MM.1S (cell line): Measurements from ENCODE around the gene HSP90AA1.

Source experiments
- DNase-seq: peaks from one replicate; pipeline ENCODE4 v3.0.0-alpha.2; 2015
- H2AFZ ChIP-seq: fragments of 300-600 bp; sonication (generic); 2 replicates; pipeline ENCODE4 v1.6.0; 2016; ENCODE audit warnings: antibody characterized with exemption, low read length
- H3F3A ChIP-seq: fragments of 300-600 bp; sonication (generic); 2 replicates; pipeline ENCODE4 v1.6.1; 2016; ENCODE audit warnings: mild to moderate bottlenecking, antibody characterized with exemption, low read length, moderate library complexity, mixed read lengths; ENCODE audit not compliant: insufficient read depth
- H3K27ac ChIP-seq: fragments of 300-600 bp; sonication (generic); 2 replicates; pipeline ENCODE4 v1.5.1; 2016; ENCODE audit warnings: mild to moderate bottlenecking, low read length
- H3K27me3 ChIP-seq: fragments of 300-600 bp; sonication (generic); replicated peaks from 2 replicates; pipeline ENCODE4 v1.6.0; 2016; ENCODE audit warnings: low read length; ENCODE audit not compliant: insufficient read depth
- H3K36me3 ChIP-seq: fragments of 300-600 bp; sonication (generic); replicated peaks from 2 replicates; pipeline ENCODE4 v1.6.1; 2016; ENCODE audit warnings: mild to moderate bottlenecking, low read length, mixed read lengths; ENCODE audit not compliant: insufficient read depth
- H3K4me1 ChIP-seq: fragments of 300-600 bp; sonication (generic); 2 replicates; pipeline ENCODE4 v1.6.1; 2016; ENCODE audit warnings: low read length, mixed read lengths
- H3K4me2 ChIP-seq: fragments of 300-600 bp; sonication (generic); 2 replicates; pipeline ENCODE4 v1.6.0; 2016; ENCODE audit warnings: low read depth, low read length
- H3K4me3 ChIP-seq: fragments of 300-600 bp; sonication (generic); 2 replicates; pipeline ENCODE4 v1.5.1; 2016; ENCODE audit warnings: low read length, mixed read lengths
- H3K79me2 ChIP-seq: fragments of 300-600 bp; sonication (generic); 2 replicates; pipeline ENCODE4 v1.6.1; 2016; ENCODE audit warnings: mixed run types, low read length, mixed read lengths
- H3K9ac ChIP-seq: fragments of 300-600 bp; sonication (generic); 2 replicates; pipeline ENCODE4 v1.6.1; 2016; ENCODE audit warnings: low read length, mixed read lengths
- H3K9me2 ChIP-seq: fragments of 300-600 bp; sonication (generic); replicated peaks from 2 replicates; pipeline ENCODE4 v1.6.1; 2016; ENCODE audit warnings: mild to moderate bottlenecking, low read length, mixed read lengths; ENCODE audit not compliant: insufficient read depth
- H3K9me3 ChIP-seq: fragments of 300-600 bp; sonication (generic); replicated peaks from 2 replicates; pipeline ENCODE4 v1.6.1; 2016; ENCODE audit warnings: mild to moderate bottlenecking, low read length, mixed read lengths; ENCODE audit not compliant: insufficient read depth
- H4K20me1 ChIP-seq: fragments of 300-600 bp; sonication (generic); 2 replicates; pipeline ENCODE4 v1.6.1; 2016; ENCODE audit warnings: mild to moderate bottlenecking, low read length, moderate library complexity, mixed read lengths; ENCODE audit not compliant: insufficient read depth
- CTCF ChIP-seq: fragments of 300-600 bp; sonication (generic); IDR thresholded peaks from 2 replicates; pipeline ENCODE4 v1.5.1; 2016; ENCODE audit warnings: antibody characterized with exemption, low read length, mixed read lengths
- EZH2 ChIP-seq: fragments of 300-600 bp; sonication (generic); optimal IDR thresholded peaks from 2 replicates; pipeline ENCODE3; 2017; ENCODE audit warnings: low read depth, mild to moderate bottlenecking, antibody characterized with exemption, low read length, mixed read lengths
- EZH2phosphoT487 ChIP-seq: fragments of 300-600 bp; sonication (generic); IDR thresholded peaks from 2 replicates; pipeline ENCODE4 v1.6.1; 2018; ENCODE audit warnings: antibody characterized with exemption, low read length

The HSP90AA1 gene

GRCh38 chr14:102035914-102036313 lies 50.9 kb downstream of the HSP90AA1 start:
- Histone ChIP-seq H3K4me1 (no peaks in the 10 kb centered on the region), H3K9ac (no peak overlapping the region), H3K36me3 (no peaks in the 10 kb centered on the region)

GRCh38 chr14:102034301-102034700 lies 52.5 kb downstream of the HSP90AA1 start:
- Histone ChIP-seq H3K4me1 (no peaks in the 10 kb centered on the region), H3K9ac (no peak overlapping the region), H3K27ac (no peak overlapping the region), H3K79me2 (no peaks in the 10 kb centered on the region), H3K4me3 (no peak overlapping the region), H2AFZ (no peak overlapping the region), H3K4me2 (no peak overlapping the region), H3F3A (no peaks in the 10 kb centered on the region), H3K9me2 (no peaks in the 10 kb centered on the region), H4K20me1 (no peaks in the 10 kb centered on the region), H3K27me3 (no peaks in the 10 kb centered on the region), H3K9me3 (no peaks in the 10 kb centered on the region), H3K36me3 (no peaks in the 10 kb centered on the region)
- no peak for DNase-seq
- TF ChIP-seq CTCF, result no peak
- no peak for TF ChIP-seq EZH2
- no peak for TF ChIP-seq EZH2phosphoT487

More at GRCh38 chr14:102035914-102036313, 50.9 kb downstream of the HSP90AA1 start:
- no peaks in the 10 kb centered on the region for H3K9me3 ChIP-seq
- H2AFZ ChIP-seq, result no peak overlapping the region
- no peak for DNase-seq
- no peak overlapping the region for H3K4me2 ChIP-seq
- no peaks in the 10 kb centered on the region for H3K9me2 ChIP-seq
- H4K20me1 ChIP-seq, result no peaks in the 10 kb centered on the region
- no peak overlapping the region for H3K27ac ChIP-seq
- H3F3A ChIP-seq, result no peaks in the 10 kb centered on the region
- TF ChIP-seq EZH2phosphoT487 (no peak), EZH2 (no peak), CTCF (no peak)
- no peaks in the 10 kb centered on the region for H3K27me3 ChIP-seq
- H3K4me3 ChIP-seq, result no peak overlapping the region
- H3K79me2 ChIP-seq, result no peaks in the 10 kb centered on the region

GRCh38 chr14:102033241-102033640 lies 53.6 kb downstream of the HSP90AA1 start:
- no peak overlapping the region for H3K27ac ChIP-seq
- no peak for DNase-seq

More at GRCh38 chr14:102033241-102033640, 53.6 kb downstream of the HSP90AA1 start:
- Histone ChIP-seq H3K4me1 (no peaks in the 10 kb centered on the region), H3K79me2 (no peaks in the 10 kb centered on the region), H2AFZ (no peak overlapping the region), H3K4me3 (no peak overlapping the region), H3K9me2 (no peaks in the 10 kb centered on the region), H3K27me3 (no peaks in the 10 kb centered on the region), H4K20me1 (no peaks in the 10 kb centered on the region), H3K4me2 (no peak overlapping the region), H3K9ac (no peak overlapping the region), H3F3A (no peaks in the 10 kb centered on the region), H3K36me3 (no peaks in the 10 kb centered on the region), H3K9me3 (no peaks in the 10 kb centered on the region)
- TF ChIP-seq EZH2 (no peak), EZH2phosphoT487 (no peak), CTCF (no peak)
